Adipocyte (in vitro differentiated cells): ENCODE measurements around the gene TMEM18.

ENCODE experiments used
- DNase-seq: peaks from one replicate; pipeline ENCODE4 v3.0.0-alpha.2; 2015; ENCODE audit warnings: low read depth
- H3K27me3 ChIP-seq: replicated peaks from 2 replicates; pipeline ENCODE4 v1.7.0; 2013; ENCODE audit warnings: mild to moderate bottlenecking, low read length, moderate library complexity; ENCODE audit not compliant: control insufficient read depth, insufficient read depth
- H3K36me3 ChIP-seq: 2 replicates; pipeline ENCODE4 v1.7.0; 2013; ENCODE audit warnings: low read length, mild to moderate bottlenecking, moderate library complexity; ENCODE audit not compliant: control insufficient read depth, insufficient read depth, severe bottlenecking
- H3K4me1 ChIP-seq: 2 replicates; pipeline ENCODE4 v1.7.0; 2013; ENCODE audit warnings: mild to moderate bottlenecking, low read length, moderate library complexity; ENCODE audit not compliant: control insufficient read depth, insufficient read depth
- H3K4me3 ChIP-seq: 2 replicates; pipeline ENCODE4 v1.7.0; 2013; ENCODE audit warnings: mild to moderate bottlenecking, low read length, moderate library complexity
- H3K9ac ChIP-seq: 2 replicates; pipeline ENCODE4 v1.7.0; 2013; ENCODE audit warnings: mild to moderate bottlenecking, low read length, moderate library complexity
- H3K9me3 ChIP-seq: 2 replicates; pipeline ENCODE4 v1.7.0; 2013; ENCODE audit warnings: mild to moderate bottlenecking, low read length, moderate library complexity; ENCODE audit not compliant: control insufficient read depth

TMEM18 gene

GRCh38 chr2:648476-649424 lies 28.5 kb downstream of the TMEM18 start:
- H3K36me3 ChIP-seq = no peaks in the 10 kb centered on the region
- no peak for DNase-seq
- no peaks in the 10 kb centered on the region for H3K9me3 ChIP-seq
- peaks cover 57% of the 10 kb centered on the region for H3K27me3 ChIP-seq
- no peak overlapping the region for H3K9ac ChIP-seq
- no peak overlapping the region for H3K4me3 ChIP-seq
- H3K4me1 ChIP-seq = peaks cover 7% of the 10 kb centered on the region

GRCh38 chr2:647691-648231 lies 29.4 kb downstream of the TMEM18 start:
- DNase-seq = no peak
- H3K27me3 ChIP-seq = peaks cover 57% of the 10 kb centered on the region
- H3K36me3 ChIP-seq = no peaks in the 10 kb centered on the region
- peaks cover 3% of the 10 kb centered on the region for H3K4me1 ChIP-seq
- no peaks in the 10 kb centered on the region for H3K9me3 ChIP-seq
- H3K4me3 ChIP-seq = no peak overlapping the region
- no peak overlapping the region for H3K9ac ChIP-seq

GRCh38 chr2:647003-647560 lies 30.1 kb downstream of the TMEM18 start:
- peaks cover 3% of the 10 kb centered on the region for H3K4me1 ChIP-seq
- no peak overlapping the region for H3K9ac ChIP-seq
- H3K4me3 ChIP-seq = no peak overlapping the region
- DNase-seq = no peak
- no peaks in the 10 kb centered on the region for H3K36me3 ChIP-seq
- no peaks in the 10 kb centered on the region for H3K9me3 ChIP-seq
- H3K27me3 ChIP-seq = peaks cover 57% of the 10 kb centered on the region

- Histone ChIP-seq H3K9me3 (no peaks in the 10 kb centered on the region), H3K4me3 (no peak overlapping the region), H3K27me3 (peaks cover 59% of the 10 kb centered on the region), H3K36me3 (no peaks in the 10 kb centered on the region), H3K4me1 (no peaks in the 10 kb centered on the region), H3K9ac (no peak overlapping the region)
- DNase-seq = no peak
Measured at GRCh38 chr2:644871-645270, 32.3 kb downstream of the TMEM18 start.

- H3K4me3 ChIP-seq = no peak overlapping the region
- H3K27me3 ChIP-seq = peaks cover 61% of the 10 kb centered on the region
- no peaks in the 10 kb centered on the region for H3K9me3 ChIP-seq
- no peak overlapping the region for H3K9ac ChIP-seq
- no peak for DNase-seq
- no peaks in the 10 kb centered on the region for H3K36me3 ChIP-seq
- H3K4me1 ChIP-seq = no peaks in the 10 kb centered on the region
Measured at GRCh38 chr2:643761-644160, 33.4 kb downstream of the TMEM18 start.

- no peak overlapping the region for H3K9ac ChIP-seq
- DNase-seq = no peak
Measured at GRCh38 chr2:643334-643733, 33.9 kb downstream of the TMEM18 start.

GRCh38 chr2:641872-642815 lies 35.1 kb downstream of the TMEM18 start:
- no peak overlapping the region for H3K4me3 ChIP-seq
- peaks cover 49% of the 10 kb centered on the region for H3K27me3 ChIP-seq
- no peaks in the 10 kb centered on the region for H3K4me1 ChIP-seq
- no peak overlapping the region for H3K9ac ChIP-seq
- DNase-seq = no peak
- no peaks in the 10 kb centered on the region for H3K36me3 ChIP-seq
- H3K9me3 ChIP-seq = no peaks in the 10 kb centered on the region

More at GRCh38 chr2:643334-643733, 33.9 kb downstream of the TMEM18 start:
- H3K4me3 ChIP-seq = no peak overlapping the region
- H3K36me3 ChIP-seq = no peaks in the 10 kb centered on the region
- no peaks in the 10 kb centered on the region for H3K4me1 ChIP-seq
- no peaks in the 10 kb centered on the region for H3K9me3 ChIP-seq
- H3K27me3 ChIP-seq = peaks cover 59% of the 10 kb centered on the region

GRCh38 chr2:641164-641871 lies 35.9 kb downstream of the TMEM18 start:
- no peaks in the 10 kb centered on the region for H3K9me3 ChIP-seq
- no peak overlapping the region for H3K9ac ChIP-seq
- no peak for DNase-seq
- H3K4me1 ChIP-seq = no peaks in the 10 kb centered on the region
- H3K27me3 ChIP-seq = peaks cover 41% of the 10 kb centered on the region
- no peaks in the 10 kb centered on the region for H3K36me3 ChIP-seq
- no peak overlapping the region for H3K4me3 ChIP-seq

- no peaks in the 10 kb centered on the region for H3K9me3 ChIP-seq
- no peak for DNase-seq
- no peaks in the 10 kb centered on the region for H3K4me1 ChIP-seq
- no peaks in the 10 kb centered on the region for H3K36me3 ChIP-seq
- peaks cover 27% of the 10 kb centered on the region for H3K27me3 ChIP-seq
- no peak overlapping the region for H3K4me3 ChIP-seq
- H3K9ac ChIP-seq = no peak overlapping the region
Measured at GRCh38 chr2:639703-640102, 37.5 kb downstream of the TMEM18 start.

GRCh38 chr2:637804-638203 lies 39.4 kb downstream of the TMEM18 start:
- H3K36me3 ChIP-seq = no peaks in the 10 kb centered on the region

More at GRCh38 chr2:637804-638203, 39.4 kb downstream of the TMEM18 start:
- H3K4me3 ChIP-seq = no peak overlapping the region
- H3K9me3 ChIP-seq = no peaks in the 10 kb centered on the region
- no peaks in the 10 kb centered on the region for H3K4me1 ChIP-seq
- DNase-seq = no peak
- no peak overlapping the region for H3K9ac ChIP-seq
- peaks cover 18% of the 10 kb centered on the region for H3K27me3 ChIP-seq
